GM12892 (cell line): ENCODE results near the gene TMEM165.

Experiments
- POLR2A ChIP-seq: IDR thresholded peaks from 2 replicates; pipeline ENCODE4 v1.6.1; 2011; ENCODE audit warnings: low read depth, low read length, control low read depth
- POLR2AphosphoS5 ChIP-seq: IDR thresholded peaks from 2 replicates; pipeline ENCODE4 v1.6.1; 2011; ENCODE audit warnings: low read depth, low read length, control low read depth

- TF ChIP-seq POLR2A: no peak
- no peak for TF ChIP-seq POLR2AphosphoS5
Measured at GRCh38 chr4:55447108-55447708, 51.5 kb downstream of the TMEM165 start.
